Measurements from ENCODE around the gene ZC3H15.
"Not testable (repeated sequence)": the region's sequence is repeated elsewhere in the genome, so short reads cannot be mapped to it uniquely, and the experiment has no call there.

The ZC3H15 gene

GRCh38 chr2:186493564-186494085 is 7.6 kb downstream of the ZC3H15 start:
- no peak for DNase-seq (ENCODE audit: low read depth in 1 of 2, low spot score in 1 of 2)

- no peak for DNase-seq (ENCODE audit: low read depth in 1 of 2, low spot score in 1 of 2)
Measured at GRCh38 chr2:186496401-186496800, 10.3 kb downstream of the ZC3H15 start.

GRCh38 chr2:186497928-186498327 is 11.9 kb downstream of the ZC3H15 start:
- DNase-seq (ENCODE audit: low read depth in 1 of 2, low spot score in 1 of 2), result no peak

DNA sequence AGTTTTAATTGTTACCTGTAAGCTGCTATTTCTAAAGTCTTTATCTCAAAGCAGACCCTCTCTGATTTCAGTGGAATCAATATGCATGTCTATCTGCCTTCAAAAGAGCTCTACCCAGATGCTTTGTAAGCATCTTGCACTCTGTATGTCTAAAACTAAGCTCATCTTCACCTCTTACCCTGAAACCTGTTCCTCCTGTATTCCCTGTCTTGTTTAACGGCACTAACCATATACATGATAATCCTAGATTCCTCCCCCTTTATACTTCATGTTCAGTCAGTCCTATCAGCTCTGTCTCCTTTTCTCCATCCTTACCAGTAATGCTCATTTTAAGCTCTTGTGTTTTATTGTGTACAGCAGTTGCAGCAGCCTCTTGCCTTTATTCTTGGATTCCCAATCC is 12.8 kb downstream of the ZC3H15 start:
- no peak for DNase-seq (ENCODE audit: low read depth in 1 of 2, low spot score in 1 of 2)

- no peak for DNase-seq (ENCODE audit: low read depth in 1 of 2, low spot score in 1 of 2)
Measured at GRCh38 chr2:186503827-186504606, 18.0 kb downstream of the ZC3H15 start.

- no peak for DNase-seq (ENCODE audit: low read depth in 1 of 2, low spot score in 1 of 2)
Measured at GRCh38 chr2:186508263-186508662, 22.2 kb downstream of the ZC3H15 start.

DNA sequence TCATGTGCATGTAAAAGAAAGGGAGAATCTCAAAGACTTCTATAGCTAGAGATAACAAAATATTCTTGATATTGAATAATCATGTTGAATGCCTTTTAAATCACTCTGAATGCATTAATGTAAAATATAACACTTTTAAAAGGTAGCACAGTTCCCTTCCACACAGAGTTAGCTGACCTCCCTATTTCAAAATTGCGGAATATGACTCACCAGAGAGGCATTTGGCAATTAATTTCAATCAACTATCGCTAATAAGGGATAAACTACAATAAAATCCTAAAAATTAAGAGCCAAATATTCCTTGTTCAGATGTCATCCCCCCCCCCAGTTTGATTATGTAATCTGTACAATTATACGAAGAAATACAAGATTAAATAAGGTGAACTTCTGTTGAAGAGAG is 29.3 kb downstream of the ZC3H15 start:
- no peak for DNase-seq (ENCODE audit: low read depth in 1 of 2, low spot score in 1 of 2)

- DNase-seq (ENCODE audit: low read depth in 1 of 2, low spot score in 1 of 2), result no peak
Measured at GRCh38 chr2:186516396-186516795, 30.3 kb downstream of the ZC3H15 start.

DNA sequence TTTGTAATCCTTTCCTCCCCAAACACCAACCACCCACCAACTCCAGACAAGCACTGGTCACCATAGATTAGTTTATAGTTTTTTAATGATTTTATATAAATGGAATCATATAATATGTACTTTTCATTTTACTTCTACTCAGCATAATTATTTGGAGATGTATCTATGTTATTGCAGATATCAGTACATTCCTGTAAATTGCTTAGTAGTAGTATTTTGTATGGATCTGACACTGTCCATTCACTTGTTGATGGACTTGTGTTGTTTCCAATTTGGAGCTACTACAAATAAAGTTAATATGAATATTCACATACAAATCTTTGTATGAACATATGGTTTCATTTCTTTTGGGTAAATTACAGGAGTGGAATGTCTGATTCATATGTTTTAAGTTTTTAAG is 31.0 kb downstream of the ZC3H15 start:
- no peak for DNase-seq (ENCODE audit: low read depth in 1 of 2, low spot score in 1 of 2)

DNA sequence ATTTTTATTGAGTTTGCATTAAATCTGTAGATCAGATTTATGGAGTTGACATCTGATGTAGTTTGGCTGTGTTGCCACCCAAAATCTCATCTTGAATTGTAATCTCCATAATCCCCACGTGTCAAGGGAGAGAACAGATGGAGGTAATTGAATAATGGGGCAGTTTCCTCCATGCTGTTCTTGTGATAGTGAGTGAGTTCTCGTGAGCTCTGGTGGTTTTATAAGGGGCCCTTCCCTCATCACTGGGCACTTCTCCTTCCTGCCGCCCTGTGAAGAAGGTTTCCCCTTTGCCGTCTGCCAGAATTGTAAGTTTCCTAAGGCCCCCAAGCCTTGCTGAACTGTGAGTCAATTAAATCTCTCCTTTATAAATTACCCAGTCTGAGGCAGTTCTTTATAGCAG is 32.2 kb downstream of the ZC3H15 start:
- no peak for DNase-seq (ENCODE audit: low read depth in 1 of 2, low spot score in 1 of 2)

GRCh38 chr2:186518945-186519344 is 32.9 kb downstream of the ZC3H15 start:
- DNase-seq (ENCODE audit: low read depth in 1 of 2, low spot score in 1 of 2), result no peak

GRCh38 chr2:186521570-186522153 is 35.6 kb downstream of the ZC3H15 start:
- not testable (repeated sequence) for DNase-seq (ENCODE audit: low read depth in 1 of 2, low spot score in 1 of 2)

DNA sequence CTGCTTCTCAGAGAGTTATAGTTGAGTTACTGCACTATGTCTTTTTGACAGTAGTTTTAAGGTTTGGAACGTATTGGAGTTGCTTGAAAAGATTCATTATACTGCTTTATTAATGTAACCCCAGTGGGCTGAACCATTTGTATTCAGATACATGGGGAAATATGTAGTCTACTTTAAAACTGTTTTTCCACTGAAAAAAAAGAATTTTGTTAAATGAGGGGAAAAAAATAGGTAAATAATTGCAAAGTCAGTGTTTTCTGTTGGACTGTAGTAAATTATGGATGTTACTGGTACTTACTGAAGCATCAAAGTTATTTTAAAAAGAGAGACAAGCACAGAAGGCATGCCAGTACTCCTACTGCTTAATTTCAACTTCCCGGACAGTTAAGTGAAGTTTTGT is 36.4 kb downstream of the ZC3H15 start:
- no peak for DNase-seq (ENCODE audit: low read depth in 1 of 2, low spot score in 1 of 2)

DNA sequence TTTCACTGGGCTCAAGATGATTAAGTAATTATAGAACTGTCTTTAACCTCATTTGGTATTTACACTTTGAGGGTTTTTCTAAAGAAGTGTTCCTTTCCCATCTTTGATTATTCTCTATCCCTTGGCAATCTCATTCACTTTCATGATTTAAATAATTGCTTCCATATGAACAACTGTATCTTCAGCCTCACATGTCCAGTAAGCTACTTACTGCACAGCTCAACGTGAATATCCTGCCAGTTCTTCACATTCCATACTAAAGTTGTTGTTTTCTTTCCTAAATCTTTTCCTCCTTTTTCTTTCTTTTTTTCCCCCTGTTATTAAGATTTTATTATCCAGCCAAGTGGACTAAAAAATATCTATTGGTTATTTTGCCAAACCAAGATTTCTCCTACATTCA is 37.7 kb downstream of the ZC3H15 start:
- no peak for DNase-seq (ENCODE audit: low read depth in 1 of 2, low spot score in 1 of 2)

DNA sequence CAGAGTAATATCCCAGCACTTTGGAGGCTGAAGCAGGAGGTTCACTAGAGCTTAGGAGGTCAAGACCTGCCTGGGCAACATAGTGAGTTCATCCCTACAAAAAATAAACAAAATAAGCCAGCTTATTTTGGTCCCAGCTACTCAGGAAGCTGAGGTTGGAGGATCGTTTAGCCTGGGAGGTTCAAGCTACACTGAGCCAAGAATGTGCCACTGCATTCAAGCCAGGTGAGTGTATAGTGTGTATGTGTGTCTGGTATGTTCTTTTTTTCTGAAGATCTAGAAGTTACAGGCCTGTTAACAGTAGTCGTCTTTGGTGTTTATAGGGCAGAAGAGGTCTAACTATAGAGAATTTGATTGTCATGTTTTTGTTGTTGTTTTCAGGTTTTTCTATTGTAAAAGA is 40.2 kb downstream of the ZC3H15 start:
- DNase-seq (ENCODE audit: low read depth in 1 of 2, low spot score in 1 of 2), result no peak

- no peak for DNase-seq (ENCODE audit: low read depth in 1 of 2, low spot score in 1 of 2)
Measured at GRCh38 chr2:186530314-186530713, 44.3 kb downstream of the ZC3H15 start.

- DNase-seq (ENCODE audit: low read depth in 1 of 2, low spot score in 1 of 2), result no peak
Measured at GRCh38 chr2:186531257-186531775, 45.3 kb downstream of the ZC3H15 start.

DNA sequence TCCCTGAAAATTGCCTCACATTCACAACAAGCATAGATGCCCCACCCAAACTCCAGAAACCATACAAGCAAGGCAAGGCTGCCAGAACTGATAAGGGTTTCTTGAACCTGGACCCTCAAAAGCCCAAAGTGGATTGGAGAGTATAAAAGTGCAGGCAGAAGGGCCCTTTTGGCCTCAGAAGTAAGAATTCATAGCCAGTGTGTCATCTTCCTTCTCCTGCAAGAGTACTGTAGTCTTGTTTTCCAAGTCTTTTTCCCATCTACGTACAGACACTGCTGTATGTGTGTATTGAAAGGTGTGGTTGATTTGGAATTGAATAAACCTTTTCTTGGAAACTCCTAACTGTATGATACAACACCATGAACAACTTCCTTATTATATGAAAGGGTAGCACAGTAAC is 46.8 kb downstream of the ZC3H15 start:
- no peak for DNase-seq (ENCODE audit: low read depth in 1 of 2, low spot score in 1 of 2)

DNA sequence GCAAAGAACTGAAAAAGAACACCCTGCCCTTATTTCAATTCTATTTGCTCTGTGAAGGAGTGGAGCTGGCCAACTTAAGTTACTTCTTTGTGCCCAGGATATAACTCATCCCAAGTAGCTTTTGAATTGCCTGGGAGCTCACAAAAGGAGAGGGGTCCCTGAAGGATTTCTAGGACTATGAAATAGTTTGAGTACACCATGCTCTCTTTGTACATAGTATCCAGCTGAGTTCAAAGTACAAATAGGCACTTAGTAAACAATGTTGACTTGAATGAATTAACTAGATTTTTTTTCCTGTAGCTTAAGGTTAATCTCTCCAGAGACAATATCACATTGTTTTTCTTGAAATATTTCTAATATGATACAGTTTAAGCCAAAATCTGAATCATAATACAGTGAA is 47.7 kb downstream of the ZC3H15 start:
- DNase-seq (ENCODE audit: low read depth in 1 of 2, low spot score in 1 of 2), result no peak

GRCh38 chr2:186534406-186534805 is 48.3 kb downstream of the ZC3H15 start:
- DNase-seq (ENCODE audit: low read depth in 1 of 2, low spot score in 1 of 2), result no peak

GRCh38 chr2:186535861-186536260 is 49.8 kb downstream of the ZC3H15 start:
- no peak for DNase-seq (ENCODE audit: low read depth in 1 of 2, low spot score in 1 of 2)

GRCh38 chr2:186537019-186537418 is 51.0 kb downstream of the ZC3H15 start:
- DNase-seq (ENCODE audit: low read depth in 1 of 2, low spot score in 1 of 2), result no peak

DNA sequence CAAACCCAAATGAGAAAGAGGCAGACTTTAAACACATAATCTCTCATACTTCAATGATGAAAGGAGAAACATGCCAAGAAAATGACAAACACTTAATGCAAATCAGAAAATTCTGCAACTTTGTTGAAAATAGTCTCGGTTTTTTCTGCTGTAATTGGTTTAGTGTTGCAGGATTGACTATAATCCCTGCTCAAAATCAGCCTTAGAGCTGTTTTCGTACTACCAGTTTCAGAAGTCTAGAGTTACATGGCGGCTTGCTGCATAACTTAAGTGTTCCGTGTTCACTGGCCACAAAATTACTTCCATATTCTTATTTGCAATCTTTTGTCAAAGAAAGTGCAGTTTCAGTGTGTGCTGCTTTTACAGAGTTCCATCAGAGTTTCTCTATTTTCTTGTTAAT is 54.9 kb downstream of the ZC3H15 start:
- no peak for DNase-seq (ENCODE audit: low read depth in 1 of 2, low spot score in 1 of 2)

Measured in stimulated activated CD4-positive, alpha-beta T cell treated with anti-CD3 and anti-CD28 coated beads, Interleukin-15, amount 100 ng/mL, for 1 hour (primary cell).